ENCODE measurements around the gene SH3GL1.

SH3GL1 gene

GRCh38 chr19:4441994-4442818, 41.9 kb upstream of the SH3GL1 start:
- no peak for TF ChIP-seq CTCF (IDR thresholded peaks at IDR 0.05; ENCODE audit: low read depth, low read length)
- DNase-seq (ENCODE audit: low read depth in 2 of 2), result no peak
- H3K4me3 ChIP-seq (replicated peaks in 1 of 2; ENCODE audit: low read depth in 2 of 2, low read length in 2 of 2), result no peak overlapping the region

- no peak overlapping the region for H3K4me3 ChIP-seq (replicated peaks in 1 of 2; ENCODE audit: low read depth in 2 of 2, low read length in 2 of 2)
- TF ChIP-seq CTCF (IDR thresholded peaks at IDR 0.05; ENCODE audit: low read depth, low read length), result no peak
- DNase-seq (ENCODE audit: low read depth in 2 of 2), result no peak
Observed at GRCh38 chr19:4439243-4439642, 38.9 kb upstream of the SH3GL1 start.

- H3K4me3 ChIP-seq (replicated peaks in 1 of 2; ENCODE audit: low read depth in 2 of 2, low read length in 2 of 2), result no peak overlapping the region
- no peak for DNase-seq (ENCODE audit: low read depth in 2 of 2)
- no peak for TF ChIP-seq CTCF (IDR thresholded peaks at IDR 0.05; ENCODE audit: low read depth, low read length)
Observed at GRCh38 chr19:4437103-4437502, 36.8 kb upstream of the SH3GL1 start.

- no peak for DNase-seq (ENCODE audit: low read depth in 2 of 2)
- H3K4me3 ChIP-seq (replicated peaks in 1 of 2; ENCODE audit: low read depth in 2 of 2, low read length in 2 of 2), result no peak overlapping the region
- no peak for TF ChIP-seq CTCF (IDR thresholded peaks at IDR 0.05; ENCODE audit: low read depth, low read length)
Observed at GRCh38 chr19:4436231-4436630, 35.9 kb upstream of the SH3GL1 start.

- TF ChIP-seq CTCF (IDR thresholded peaks at IDR 0.05; ENCODE audit: low read depth, low read length), result no peak
- H3K4me3 ChIP-seq (replicated peaks in 1 of 2; ENCODE audit: low read depth in 2 of 2, low read length in 2 of 2), result no peak overlapping the region
- DNase-seq (ENCODE audit: low read depth in 2 of 2), result no peak
Observed at GRCh38 chr19:4434391-4434790, 34.0 kb upstream of the SH3GL1 start.

GRCh38 chr19:4432918-4433506, 32.7 kb upstream of the SH3GL1 start:
- no peak for TF ChIP-seq CTCF (IDR thresholded peaks at IDR 0.05; ENCODE audit: low read depth, low read length)
- DNase-seq (ENCODE audit: low read depth in 2 of 2), result no peak
- H3K4me3 ChIP-seq (replicated peaks in 1 of 2; ENCODE audit: low read depth in 2 of 2, low read length in 2 of 2), result no peak overlapping the region

All from cardiac fibroblast (primary cell).